Glutamatergic neuron (in vitro differentiated cells): ENCODE data around the gene SLC12A3. TPM values are rescaled to one million over a fixed set of nuclear protein-coding genes. Genes with fewer than 3 reads are reported as not detected.

Experiments used
- DNase-seq: peaks from one replicate; pipeline ENCODE4 v3.0.0; 2022
- H3K27ac Mint-ChIP-seq: one replicate; pipeline ENCODE4 v1.8.0; 2020; ENCODE audit warnings: mild to moderate bottlenecking, mixed read lengths, inconsistent platforms; ENCODE audit not compliant: unreplicated experiment
- H3K27me3 Mint-ChIP-seq: one replicate; pipeline ENCODE4 v1.8.0; 2020; ENCODE audit warnings: mild to moderate bottlenecking, moderate library complexity, mixed read lengths, inconsistent platforms; ENCODE audit not compliant: unreplicated experiment
- H3K36me3 Mint-ChIP-seq: one replicate; pipeline ENCODE4 v1.8.0; 2020; ENCODE audit warnings: mild to moderate bottlenecking, mixed read lengths, inconsistent platforms; ENCODE audit not compliant: unreplicated experiment
- H3K4me1 Mint-ChIP-seq: one replicate; pipeline ENCODE4 v1.8.0; 2020; ENCODE audit warnings: mild to moderate bottlenecking, low read depth, mixed read lengths, inconsistent platforms; ENCODE audit not compliant: unreplicated experiment
- H3K4me3 Mint-ChIP-seq: one replicate; pipeline ENCODE4 v1.8.0; 2020; ENCODE audit warnings: mild to moderate bottlenecking, mixed read lengths, inconsistent platforms; ENCODE audit not compliant: unreplicated experiment
- H3K9me3 Mint-ChIP-seq: one replicate; pipeline ENCODE4 v1.8.0; 2020; ENCODE audit warnings: mild to moderate bottlenecking, moderate library complexity, mixed read lengths, inconsistent platforms; ENCODE audit not compliant: unreplicated experiment
- CTCF ChIP-seq: fragments of 200-600 bp; sonication (generic); IDR thresholded peaks from one replicate; pipeline ENCODE4 v1.5.0; 2021; ENCODE audit not compliant: partially characterized antibody, unreplicated experiment
- microRNA-seq: library from miRNA; unstranded; fragments of <30 nt; microRNA quantifications from one replicate; pipeline ENCODE4, GENCODE V29; 2020; ENCODE audit not compliant: unreplicated experiment
- total RNA-seq: library from RNA; stranded (reverse); fragmentation: NEBNext Ultra II Directional; extraction: Animal tissue kit (Norgen Biotek cat#: 25700); gene quantifications from one replicate; pipeline ENCODE4 v1.2.1, GENCODE V29; 2021; ENCODE audit not compliant: unreplicated experiment

SLC12A3 gene
- total RNA-seq, 1 donor from 2014 or later, result not detected

DNA sequence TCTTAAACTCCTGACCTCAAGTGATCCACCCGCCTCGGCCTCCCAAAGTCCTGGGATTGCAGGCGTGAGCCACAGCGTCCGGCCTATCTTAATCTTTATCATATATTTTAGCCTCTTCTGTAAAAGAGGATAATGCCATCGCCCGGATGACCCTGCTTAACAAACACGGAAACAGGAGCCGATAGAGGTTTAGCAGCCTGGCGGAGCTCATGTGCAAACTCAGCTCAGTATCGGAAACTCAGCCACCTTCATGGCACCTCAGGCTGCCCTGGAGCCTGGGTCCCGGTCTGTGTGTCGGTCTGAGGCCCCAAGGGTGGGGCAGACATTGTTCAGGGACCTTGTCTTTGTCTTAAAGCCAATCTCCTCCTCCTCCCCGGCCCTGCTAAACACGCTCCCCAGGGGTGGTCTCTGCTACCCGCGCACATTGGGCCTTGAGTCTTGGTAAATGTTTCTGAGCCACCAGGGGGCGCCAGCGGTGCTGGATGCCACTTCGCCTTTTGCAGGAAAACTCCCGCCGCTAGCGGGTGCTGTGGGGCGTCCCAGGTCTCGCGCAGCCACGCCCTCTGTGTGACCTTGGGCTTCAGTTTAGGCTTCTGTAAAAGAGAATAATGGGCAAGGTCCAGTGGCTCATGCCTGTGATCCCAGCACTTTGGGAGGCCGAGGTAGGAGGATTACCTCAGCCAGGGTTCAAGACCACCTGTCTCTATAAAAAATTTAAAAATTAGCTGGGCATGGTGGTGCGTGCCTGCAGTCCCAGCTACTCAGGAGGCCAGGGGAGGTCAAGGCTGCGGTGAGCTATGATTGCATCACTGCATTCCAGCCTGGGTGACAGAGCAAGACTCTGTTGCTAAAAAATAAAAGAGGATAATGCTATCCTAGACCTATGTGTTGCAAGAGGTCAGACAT, 99.5 kb downstream of the SLC12A3 start:
- H3K9me3 Mint-ChIP-seq, result no peaks in the 10 kb centered on the region
- peak; percentile 98 for TF ChIP-seq CTCF

More for the DNA sequence above, 99.5 kb downstream of the SLC12A3 start:
- peak; percentile 96 for DNase-seq
- no peaks in the 10 kb centered on the region for H3K4me1 Mint-ChIP-seq
- H3K4me3 Mint-ChIP-seq, result no peak overlapping the region
- H3K27me3 Mint-ChIP-seq, result no peaks in the 10 kb centered on the region
- no peaks in the 10 kb centered on the region for H3K36me3 Mint-ChIP-seq
- H3K27ac Mint-ChIP-seq, result peak overlapping the region; percentile 33

Small RNAs within 50 kb of the gene (microRNA-seq; reads per million reads assigned to microRNA genes)
- gene MIR138-2 (219 reads per million, percentile 81 among the genes with 10 or more reads in this experiment), gene MIR6863 (not detected)

Other genes with a start within 250 kb of the SLC12A3 start
- gene MT1E, start 239.4 kb upstream of the SLC12A3 start, total RNA-seq, result not detected
- not detected for gene MT1M, start 232.5 kb upstream of the SLC12A3 start, total RNA-seq
- not detected for gene MT1A, start 226.5 kb upstream of the SLC12A3 start, total RNA-seq
- gene MT1B, start 213.3 kb upstream of the SLC12A3 start, total RNA-seq, result not detected
- gene MT1F, start 207.2 kb upstream of the SLC12A3 start, total RNA-seq, result 3.4 TPM
- not detected for gene MT1G, start 197.1 kb upstream of the SLC12A3 start, total RNA-seq
- gene MT1H, start 195.4 kb upstream of the SLC12A3 start, total RNA-seq, result not detected
- 9.5 TPM for gene MT1X, start 182.7 kb upstream of the SLC12A3 start, total RNA-seq
- 84.1 TPM for gene NUP93, start 135.1 kb upstream of the SLC12A3 start, total RNA-seq
- 160 TPM for gene HERPUD1, start 66.9 kb downstream of the SLC12A3 start, total RNA-seq
- not detected for gene CETP, start 96.7 kb downstream of the SLC12A3 start, total RNA-seq
- 1.5 TPM for gene NLRC5, start 124.3 kb downstream of the SLC12A3 start, total RNA-seq
- 3.4 TPM for gene CPNE2, start 227.4 kb downstream of the SLC12A3 start, total RNA-seq